ENCODE results near the gene TAPT1. TPM values are rescaled to one million over a fixed set of nuclear protein-coding genes. Genes with fewer than 3 reads are reported as not detected.

The TAPT1 gene
- total and polyA plus RNA-seq, 10 donors, result 10.7 to 53.7 (median 42.4) TPM

GRCh38 chr4:16122784-16123183, 103.5 kb downstream of the TAPT1 start:
- Histone ChIP-seq H3K27ac (peak overlapping the region in 1 of 8 donors; percentile 20), H3K36me3 (no peaks in the 10 kb centered on the region), H3K4me1 (peaks cover 0 to 21% (median 0%) of the 10 kb centered on the region in 6 donors), H3K4me3 (no peak overlapping the region), H3K27me3 (replicated peaks in 1 of 7) (no peaks in the 10 kb centered on the region), H3K9me3 (no peaks in the 10 kb centered on the region)
- WGBS, 5 donors, result 13 to 36% (median 27%) methylated on average over 5 of the region's 5 CpGs
- no peak for DNase-seq
- intact Hi-C loops (cut with DNase I; ENCODE audit: low total_unique reads), result no loop called here
- no peak for TF ChIP-seq POLR2A (IDR thresholded peaks at IDR 0.05)
- no peak for TF ChIP-seq CTCF (IDR thresholded peaks at IDR 0.05 in 8 of 11, conservative IDR thresholded peaks at IDR 0.05 in 3 of 11)
- no peak for TF ChIP-seq POLR2AphosphoS5 (IDR thresholded peaks at IDR 0.05)

GRCh38 chr4:16122308-16122711, 104.0 kb downstream of the TAPT1 start:
- peak overlapping the region in 1 of 8 donors; percentile 20 for H3K27ac ChIP-seq
- no peaks in the 10 kb centered on the region for H3K36me3 ChIP-seq
- no peaks in the 10 kb centered on the region for H3K27me3 ChIP-seq (replicated peaks in 1 of 7)
- H3K4me1 ChIP-seq, result peaks cover 0 to 21% (median 0%) of the 10 kb centered on the region in 6 donors
- no peak for DNase-seq
- WGBS, 5 donors, result 38 to 58% (median 41%) methylated on average over 4 of the region's 4 CpGs
- no peak overlapping the region for H3K4me3 ChIP-seq
- TF ChIP-seq POLR2A (IDR thresholded peaks at IDR 0.05), result no peak
- TF ChIP-seq POLR2AphosphoS5 (IDR thresholded peaks at IDR 0.05), result no peak
- TF ChIP-seq CTCF (IDR thresholded peaks at IDR 0.05 in 8 of 11, conservative IDR thresholded peaks at IDR 0.05 in 3 of 11), result no peak
- no peaks in the 10 kb centered on the region for H3K9me3 ChIP-seq
- intact Hi-C loops (cut with DNase I; ENCODE audit: low total_unique reads), result no loop called here

- 83 to 94% (median 87%) methylated on average over 4 of the region's 4 CpGs for whole genome bisulfite sequencing, 5 donors
- no peak for TF ChIP-seq CTCF (IDR thresholded peaks at IDR 0.05 in 8 of 11, conservative IDR thresholded peaks at IDR 0.05 in 3 of 11)
- no peak for TF ChIP-seq POLR2A (IDR thresholded peaks at IDR 0.05)
- no peak for TF ChIP-seq POLR2AphosphoS5 (IDR thresholded peaks at IDR 0.05)
- intact Hi-C loops (cut with DNase I; ENCODE audit: low total_unique reads), result no loop called here
Measured at GRCh38 chr4:16120720-16121119, 105.6 kb downstream of the TAPT1 start.

GRCh38 chr4:16119981-16120380, 106.3 kb downstream of the TAPT1 start:
- no peaks in the 10 kb centered on the region for H3K27me3 ChIP-seq (replicated peaks in 1 of 7)
- H3K4me3 ChIP-seq, result no peak overlapping the region
- H3K27ac ChIP-seq, result no peak overlapping the region
- no peaks in the 10 kb centered on the region for H3K9me3 ChIP-seq
- TF ChIP-seq CTCF (IDR thresholded peaks at IDR 0.05 in 8 of 11, conservative IDR thresholded peaks at IDR 0.05 in 3 of 11) (no peak), POLR2A (IDR thresholded peaks at IDR 0.05) (no peak), POLR2AphosphoS5 (IDR thresholded peaks at IDR 0.05) (no peak)
- DNase-seq, result no peak
- peaks cover 0 to 21% (median 0%) of the 10 kb centered on the region in 6 donors for H3K4me1 ChIP-seq
- 78 to 93% (median 92%) methylated on average over 4 of the region's 4 CpGs for WGBS, 5 donors
- no peaks in the 10 kb centered on the region for H3K36me3 ChIP-seq
- intact Hi-C loops (cut with DNase I; ENCODE audit: low total_unique reads), result no loop called here

More at GRCh38 chr4:16120720-16121119, 105.6 kb downstream of the TAPT1 start:
- Histone ChIP-seq H3K4me3 (no peak overlapping the region), H3K4me1 (peaks cover 0 to 21% (median 0%) of the 10 kb centered on the region in 6 donors), H3K27ac (no peak overlapping the region), H3K36me3 (no peaks in the 10 kb centered on the region), H3K27me3 (replicated peaks in 1 of 7) (no peaks in the 10 kb centered on the region), H3K9me3 (no peaks in the 10 kb centered on the region)
- DNase-seq, result no peak
